DND-41 (cell line): ENCODE measurements around the gene TTN.

Experiments used
- CTCF ChIP-seq: IDR thresholded peaks from 2 replicates; pipeline ENCODE4 v1.5.1; 2012; ENCODE audit warnings: borderline replicate concordance, low read length, moderate library complexity, mild to moderate bottlenecking; ENCODE audit not compliant: poor library complexity, severe bottlenecking; ENCODE audit errors: extremely low read depth
- EZH2 ChIP-seq: IDR thresholded peaks from 3 replicates; pipeline ENCODE4 v1.6.1; 2012; ENCODE audit warnings: borderline replicate concordance, low read depth, mild to moderate bottlenecking, moderate library complexity, low read length, inconsistent platforms; ENCODE audit not compliant: severe bottlenecking

- TF ChIP-seq CTCF, result no peak
- no peak for TF ChIP-seq EZH2
Measured at GRCh38 chr2:178829981-178830380, 22.8 kb upstream of the TTN start.
